Measurements from ENCODE around the gene PATJ.

- TF ChIP-seq CTCF (IDR thresholded peaks at IDR 0.05) (no peak), POLR2AphosphoS5 (IDR thresholded peaks at IDR 0.05) (no peak)
Observed at GRCh38 chr1:62089570-62089969, 347.3 kb downstream of the PATJ start.

Data from esophagus muscularis mucosa (tissue), 3 donors.